ENCODE results near the gene SSBP2.
A peak's percentile ranks its signal among the peaks of the same experiment; 100 is the strongest.

SSBP2 gene

GRCh38 chr5:81756016-81756415 is 5.1 kb upstream of the SSBP2 start:
- peaks cover 7% of the 10 kb centered on the region for H3K4me1 Mint-ChIP-seq
- no peak overlapping the region for H3K4me3 Mint-ChIP-seq
- no peak for DNase-seq (ENCODE audit: low spot score in 2 of 2)
- no peak overlapping the region for H3K27ac Mint-ChIP-seq
- no peak for ATAC-seq
- H3K9me3 Mint-ChIP-seq, result no peaks in the 10 kb centered on the region
- peaks cover 3% of the 10 kb centered on the region for H3K36me3 Mint-ChIP-seq

GRCh38 chr5:81755320-81755719 is 4.4 kb upstream of the SSBP2 start:
- no peak for DNase-seq (ENCODE audit: low spot score in 2 of 2)
- H3K4me1 Mint-ChIP-seq, result peaks cover 7% of the 10 kb centered on the region
- peaks cover 7% of the 10 kb centered on the region for H3K36me3 Mint-ChIP-seq
- H3K9me3 Mint-ChIP-seq, result no peaks in the 10 kb centered on the region
- ATAC-seq, result no peak
- no peak overlapping the region for H3K27ac Mint-ChIP-seq
- no peak overlapping the region for H3K4me3 Mint-ChIP-seq

- Mint-ChIP-seq H3K27ac (no peak overlapping the region), H3K9me3 (no peaks in the 10 kb centered on the region), H3K36me3 (peaks cover 7% of the 10 kb centered on the region), H3K4me3 (no peak overlapping the region), H3K4me1 (peaks cover 3% of the 10 kb centered on the region)
- ATAC-seq (no peak), DNase-seq (ENCODE audit: low spot score in 2 of 2) (no peak)
Observed at GRCh38 chr5:81754621-81755020, 3.7 kb upstream of the SSBP2 start.

GRCh38 chr5:81753429-81753828 is 2.5 kb upstream of the SSBP2 start:
- ATAC-seq, result no peak
- H3K4me1 Mint-ChIP-seq, result peaks cover 7% of the 10 kb centered on the region
- no peak for DNase-seq (ENCODE audit: low spot score in 2 of 2)
- no peaks in the 10 kb centered on the region for H3K9me3 Mint-ChIP-seq
- no peak overlapping the region for H3K27ac Mint-ChIP-seq
- H3K36me3 Mint-ChIP-seq, result peaks cover 7% of the 10 kb centered on the region
- no peak overlapping the region for H3K4me3 Mint-ChIP-seq

- Mint-ChIP-seq H3K4me3 (no peak overlapping the region), H3K36me3 (peaks cover 7% of the 10 kb centered on the region), H3K27ac (no peak overlapping the region), H3K4me1 (peaks cover 7% of the 10 kb centered on the region), H3K9me3 (no peaks in the 10 kb centered on the region)
- ATAC-seq (no peak), DNase-seq (ENCODE audit: low spot score in 2 of 2) (no peak)
Observed at GRCh38 chr5:81752644-81752963, 1.7 kb upstream of the SSBP2 start.

GRCh38 chr5:81751836-81752643 is 1.1 kb upstream of the SSBP2 start:
- H3K4me3 Mint-ChIP-seq, result peak overlapping the region; percentile 84
- peaks cover 7% of the 10 kb centered on the region for H3K4me1 Mint-ChIP-seq
- H3K36me3 Mint-ChIP-seq, result peaks cover 7% of the 10 kb centered on the region
- peak overlapping the region; percentile 94 for H3K27ac Mint-ChIP-seq
- ATAC-seq (no peak), DNase-seq (ENCODE audit: low spot score in 2 of 2) (no peak)
- H3K9me3 Mint-ChIP-seq, result no peaks in the 10 kb centered on the region

- ATAC-seq, result peak; percentile 42
- Mint-ChIP-seq H3K4me3 (peak overlapping the region; percentile 84), H3K36me3 (peaks cover 7% of the 10 kb centered on the region), H3K9me3 (no peaks in the 10 kb centered on the region), H3K27ac (peak overlapping the region; percentile 94), H3K4me1 (peaks cover 7% of the 10 kb centered on the region)
- DNase-seq (ENCODE audit: low spot score in 2 of 2), result peak; percentile 12 to 49
Observed at GRCh38 chr5:81750308-81751008, 439 bp downstream of the SSBP2 start.

- DNase-seq (ENCODE audit: low spot score in 2 of 2), result peak; percentile 27 to 75
- peak; percentile 27 for ATAC-seq
Observed at GRCh38 chr5:81749561-81750307, 1.2 kb downstream of the SSBP2 start.

GRCh38 chr5:81749192-81749560 is 1.7 kb downstream of the SSBP2 start:
- no peak for DNase-seq (ENCODE audit: low spot score in 2 of 2)
- H3K36me3 Mint-ChIP-seq, result peaks cover 7% of the 10 kb centered on the region

More at GRCh38 chr5:81749561-81750307, 1.2 kb downstream of the SSBP2 start:
- Mint-ChIP-seq H3K27ac (peak overlapping the region; percentile 79), H3K36me3 (peaks cover 7% of the 10 kb centered on the region), H3K9me3 (no peaks in the 10 kb centered on the region), H3K4me1 (peaks cover 7% of the 10 kb centered on the region), H3K4me3 (peak overlapping the region; percentile 84)

GRCh38 chr5:81748556-81748955 is 2.3 kb downstream of the SSBP2 start:
- Mint-ChIP-seq H3K9me3 (no peaks in the 10 kb centered on the region), H3K27ac (no peak overlapping the region), H3K36me3 (peaks cover 7% of the 10 kb centered on the region), H3K4me1 (peaks cover 7% of the 10 kb centered on the region), H3K4me3 (peak overlapping the region; percentile 84)
- ATAC-seq, result no peak
- no peak for DNase-seq (ENCODE audit: low spot score in 2 of 2)

More at GRCh38 chr5:81749192-81749560, 1.7 kb downstream of the SSBP2 start:
- ATAC-seq, result no peak
- Mint-ChIP-seq H3K4me1 (peaks cover 7% of the 10 kb centered on the region), H3K9me3 (no peaks in the 10 kb centered on the region), H3K27ac (peak overlapping the region; percentile 79), H3K4me3 (peak overlapping the region; percentile 84)

- H3K4me1 Mint-ChIP-seq, result peaks cover 7% of the 10 kb centered on the region
- ATAC-seq (no peak), DNase-seq (ENCODE audit: low spot score in 2 of 2) (no peak)
- H3K36me3 Mint-ChIP-seq, result peaks cover 7% of the 10 kb centered on the region
- H3K27ac Mint-ChIP-seq, result no peak overlapping the region
- H3K9me3 Mint-ChIP-seq, result no peaks in the 10 kb centered on the region
- H3K4me3 Mint-ChIP-seq, result no peak overlapping the region
Observed at GRCh38 chr5:81747030-81747429, 3.9 kb downstream of the SSBP2 start.

- Mint-ChIP-seq H3K36me3 (no peaks in the 10 kb centered on the region), H3K4me3 (no peak overlapping the region), H3K9me3 (no peaks in the 10 kb centered on the region), H3K27ac (no peak overlapping the region), H3K4me1 (peaks cover 5% of the 10 kb centered on the region)
- DNase-seq (ENCODE audit: low spot score in 2 of 2) (no peak), ATAC-seq (no peak)
Observed at GRCh38 chr5:81740758-81741157, 10.1 kb downstream of the SSBP2 start.

GRCh38 chr5:81739291-81739690 is 11.6 kb downstream of the SSBP2 start:
- no peaks in the 10 kb centered on the region for H3K9me3 Mint-ChIP-seq
- H3K4me3 Mint-ChIP-seq, result no peak overlapping the region
- peaks cover 5% of the 10 kb centered on the region for H3K4me1 Mint-ChIP-seq
- H3K27ac Mint-ChIP-seq, result no peak overlapping the region
- ATAC-seq (no peak), DNase-seq (ENCODE audit: low spot score in 2 of 2) (no peak)
- H3K36me3 Mint-ChIP-seq, result no peaks in the 10 kb centered on the region

- Mint-ChIP-seq H3K4me1 (no peaks in the 10 kb centered on the region), H3K27ac (no peak overlapping the region), H3K9me3 (no peaks in the 10 kb centered on the region), H3K4me3 (no peak overlapping the region), H3K36me3 (no peaks in the 10 kb centered on the region)
- DNase-seq (ENCODE audit: low spot score in 2 of 2) (no peak), ATAC-seq (no peak)
Observed at GRCh38 chr5:81729276-81729675, 21.6 kb downstream of the SSBP2 start.

GRCh38 chr5:81728301-81728700 is 22.6 kb downstream of the SSBP2 start:
- no peaks in the 10 kb centered on the region for H3K4me1 Mint-ChIP-seq
- DNase-seq (ENCODE audit: low spot score in 2 of 2), result no peak

More at GRCh38 chr5:81728301-81728700, 22.6 kb downstream of the SSBP2 start:
- no peak for ATAC-seq
- H3K4me3 Mint-ChIP-seq, result no peak overlapping the region
- no peaks in the 10 kb centered on the region for H3K36me3 Mint-ChIP-seq
- no peak overlapping the region for H3K27ac Mint-ChIP-seq
- no peaks in the 10 kb centered on the region for H3K9me3 Mint-ChIP-seq

Data from stimulated activated effector memory CD8-positive, alpha-beta T cell treated with anti-CD3 and anti-CD28 coated beads, Interleukin-12 subunit alpha, Interleukin-12 subunit beta, amount 100 ng/mL, for 72 hours (primary cell).